PC-9 (cell line): ENCODE results near the gene CYP3A4.

Experiments
- CTCF ChIP-seq: fragments of 200-600 bp; sonication (generic); conservative IDR thresholded peaks from 2 replicates; pipeline ENCODE4 v1.6.1; 2017; ENCODE audit warnings: mixed run types, antibody characterized with exemption, mild to moderate bottlenecking, moderate library complexity
- EZH2 ChIP-seq: fragments of 200-600 bp; sonication (generic); IDR thresholded peaks from 2 replicates; pipeline ENCODE4 v1.8.0; 2017; ENCODE audit warnings: antibody characterized with exemption, low read depth

GRCh38 chr7:99825873-99826272 is 41.9 kb upstream of the CYP3A4 start:
- TF ChIP-seq EZH2 (no peak), CTCF (no peak)
